HG02943 (cell line): Measurements from ENCODE around the gene CD244.
"Not testable (repeated sequence)": the region's sequence is repeated elsewhere in the genome, so short reads cannot be mapped to it uniquely, and the experiment has no call there.

Source experiments
- ATAC-seq: cut with Tn5 transposase; IDR thresholded peaks from one replicate; pipeline ENCODE4 v1.9.1; 2021; ENCODE audit warnings: mild to moderate bottlenecking, low read depth, moderate library complexity; ENCODE audit not compliant: unreplicated experiment

CD244 gene, protein sequence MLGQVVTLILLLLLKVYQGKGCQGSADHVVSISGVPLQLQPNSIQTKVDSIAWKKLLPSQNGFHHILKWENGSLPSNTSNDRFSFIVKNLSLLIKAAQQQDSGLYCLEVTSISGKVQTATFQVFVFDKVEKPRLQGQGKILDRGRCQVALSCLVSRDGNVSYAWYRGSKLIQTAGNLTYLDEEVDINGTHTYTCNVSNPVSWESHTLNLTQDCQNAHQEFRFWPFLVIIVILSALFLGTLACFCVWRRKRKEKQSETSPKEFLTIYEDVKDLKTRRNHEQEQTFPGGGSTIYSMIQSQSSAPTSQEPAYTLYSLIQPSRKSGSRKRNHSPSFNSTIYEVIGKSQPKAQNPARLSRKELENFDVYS

DNA sequence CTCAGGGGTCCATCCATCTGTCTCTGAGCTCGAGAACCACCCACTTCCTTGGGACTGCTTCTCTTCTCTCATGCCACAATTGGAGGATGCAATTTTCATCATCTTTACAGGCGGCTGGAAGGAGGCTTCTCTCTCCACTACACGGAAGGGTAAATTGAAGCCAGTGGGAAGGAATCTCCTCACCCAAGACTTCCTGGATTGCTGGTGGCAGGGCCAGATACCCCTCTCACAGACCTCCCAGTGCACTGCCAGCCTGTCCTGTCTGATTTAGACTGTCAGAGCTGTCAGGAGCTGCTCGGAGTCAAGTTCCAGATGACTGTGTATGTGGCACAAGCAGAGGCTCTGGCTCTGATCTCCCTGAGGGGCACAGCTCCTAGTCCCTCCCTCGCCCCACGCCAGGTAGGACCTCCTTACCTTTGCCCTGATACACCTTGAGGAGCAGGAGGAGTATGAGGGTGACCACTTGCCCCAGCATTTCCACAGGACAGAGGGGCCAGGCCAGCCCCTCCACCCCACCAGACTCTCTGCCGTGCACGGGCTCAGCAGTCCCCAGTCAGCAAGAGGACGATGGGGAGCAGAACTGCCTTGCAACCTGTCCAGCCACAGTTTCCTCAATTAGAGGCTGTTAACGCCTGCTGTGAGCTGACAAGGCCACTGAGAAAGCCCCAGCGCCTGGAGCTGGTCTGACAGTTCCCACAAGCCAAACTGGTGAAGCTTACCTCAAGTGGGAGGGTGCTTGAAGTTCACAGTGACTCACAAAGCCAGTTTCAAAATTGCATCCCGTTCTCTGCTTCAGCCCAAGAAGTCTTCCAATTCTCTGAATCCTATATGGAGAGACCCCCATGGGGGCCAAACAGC lies at the start of gene CD244:
Gene CD244, minus strand, starts transcription at position 685 of the 858 bp plus-strand sequence. Its CDS starts 210 bp downstream, at position 475.
- ATAC-seq = peak; percentile 66

DNA sequence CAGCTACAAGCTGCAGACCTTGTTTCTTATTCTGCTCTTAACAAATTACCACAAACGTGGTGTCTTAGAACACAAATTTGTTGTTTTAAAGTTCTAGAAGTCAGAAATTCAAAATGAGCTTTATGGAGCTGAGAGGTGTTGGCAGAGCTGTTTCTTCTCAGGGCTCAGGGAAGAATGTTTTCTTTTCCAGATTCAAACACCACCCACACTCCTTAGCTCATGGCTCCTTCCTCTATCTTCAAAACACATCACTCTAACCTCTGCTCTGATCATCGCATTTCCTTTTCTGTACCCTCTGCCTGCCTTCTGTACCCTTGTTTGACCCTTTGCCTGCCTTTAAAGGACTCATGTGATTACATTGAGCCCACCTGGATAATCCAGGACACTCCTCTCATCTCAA lies 49.2 kb upstream of the CD244 start:
- ATAC-seq = no peak

DNA sequence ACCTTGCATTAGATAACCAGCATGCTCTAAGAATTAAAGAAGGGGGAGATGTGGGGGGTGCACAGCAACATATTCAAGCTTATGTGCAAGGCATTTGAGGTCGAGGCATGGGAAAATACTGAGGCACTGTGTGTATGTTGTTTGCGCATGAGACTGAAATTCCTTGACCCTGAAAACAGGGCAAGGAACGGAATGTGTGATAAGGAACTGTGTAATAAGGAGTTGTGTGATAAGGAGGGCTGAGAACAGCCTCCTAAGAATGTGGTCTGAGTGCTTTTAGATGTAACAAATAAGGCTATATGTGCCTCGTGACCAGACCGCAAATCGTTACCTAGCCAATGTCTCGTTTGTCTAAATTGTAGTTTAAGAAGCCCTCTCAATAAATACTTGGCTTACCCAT lies 48.8 kb upstream of the CD244 start:
- ATAC-seq = no peak

DNA sequence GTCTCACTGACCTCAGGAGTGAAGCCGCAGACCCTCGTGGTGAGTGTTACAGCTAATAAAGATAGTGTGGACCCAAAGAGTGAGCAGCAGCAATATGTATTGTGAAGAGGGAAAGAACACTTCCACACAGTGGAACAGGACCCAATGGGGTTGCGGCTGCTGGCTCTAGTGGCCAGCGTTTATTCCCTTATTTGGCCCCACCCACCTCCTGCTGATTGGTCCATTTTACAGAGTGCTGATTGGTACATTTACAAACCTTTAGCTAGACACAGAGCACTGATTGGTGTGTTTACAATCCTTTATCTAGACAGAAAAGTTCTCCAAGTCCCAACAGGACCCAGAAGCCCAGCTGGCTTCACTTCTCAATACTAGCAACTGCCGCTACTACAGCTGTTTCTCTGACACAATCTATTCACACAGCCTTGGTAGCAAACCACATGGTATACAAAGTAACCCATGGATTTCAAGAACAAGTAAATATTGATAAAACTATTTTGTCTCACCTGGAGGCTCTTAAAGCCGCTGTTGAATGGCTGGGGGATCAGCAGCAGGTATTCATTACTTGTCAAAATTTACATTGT lies 47.6 kb upstream of the CD244 start:
- no peak for ATAC-seq

DNA sequence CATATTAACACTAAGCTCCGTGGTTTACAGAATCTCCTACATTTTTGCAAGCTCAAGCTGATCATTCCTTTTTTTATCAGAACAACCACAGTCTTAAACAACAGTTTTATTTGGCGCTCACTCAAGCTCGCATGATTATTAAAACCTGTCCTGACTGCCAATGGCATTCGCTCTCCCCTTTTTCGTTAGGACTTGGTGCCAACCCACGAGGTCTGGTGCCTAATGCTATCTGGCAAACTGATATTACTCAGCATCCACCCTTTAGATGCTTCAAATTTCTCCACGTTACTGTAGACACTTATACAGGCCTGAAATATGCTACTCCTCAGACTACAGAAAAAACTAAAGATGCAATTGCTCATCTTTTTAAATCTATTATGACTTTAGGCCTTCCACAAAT lies 45.3 kb upstream of the CD244 start:
- ATAC-seq = no peak

DNA sequence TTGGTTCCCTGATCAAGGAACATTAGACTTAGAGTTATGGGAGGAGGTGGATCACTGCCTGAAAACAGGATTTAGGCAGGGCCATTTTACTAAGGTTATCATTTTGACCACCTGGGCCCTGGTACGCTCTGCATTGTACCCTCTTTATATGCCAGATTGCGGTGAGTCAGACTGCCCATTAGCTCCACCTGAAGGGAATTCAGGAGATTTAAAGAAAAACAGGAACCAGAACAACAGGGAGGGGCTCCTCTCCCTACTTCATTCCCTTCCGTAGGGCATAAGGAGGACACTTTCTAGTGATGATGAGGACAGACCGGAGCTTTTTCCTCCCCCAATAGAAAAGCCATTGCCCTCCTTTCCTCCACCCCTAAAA lies 42.9 kb upstream of the CD244 start:
- ATAC-seq = no peak

DNA sequence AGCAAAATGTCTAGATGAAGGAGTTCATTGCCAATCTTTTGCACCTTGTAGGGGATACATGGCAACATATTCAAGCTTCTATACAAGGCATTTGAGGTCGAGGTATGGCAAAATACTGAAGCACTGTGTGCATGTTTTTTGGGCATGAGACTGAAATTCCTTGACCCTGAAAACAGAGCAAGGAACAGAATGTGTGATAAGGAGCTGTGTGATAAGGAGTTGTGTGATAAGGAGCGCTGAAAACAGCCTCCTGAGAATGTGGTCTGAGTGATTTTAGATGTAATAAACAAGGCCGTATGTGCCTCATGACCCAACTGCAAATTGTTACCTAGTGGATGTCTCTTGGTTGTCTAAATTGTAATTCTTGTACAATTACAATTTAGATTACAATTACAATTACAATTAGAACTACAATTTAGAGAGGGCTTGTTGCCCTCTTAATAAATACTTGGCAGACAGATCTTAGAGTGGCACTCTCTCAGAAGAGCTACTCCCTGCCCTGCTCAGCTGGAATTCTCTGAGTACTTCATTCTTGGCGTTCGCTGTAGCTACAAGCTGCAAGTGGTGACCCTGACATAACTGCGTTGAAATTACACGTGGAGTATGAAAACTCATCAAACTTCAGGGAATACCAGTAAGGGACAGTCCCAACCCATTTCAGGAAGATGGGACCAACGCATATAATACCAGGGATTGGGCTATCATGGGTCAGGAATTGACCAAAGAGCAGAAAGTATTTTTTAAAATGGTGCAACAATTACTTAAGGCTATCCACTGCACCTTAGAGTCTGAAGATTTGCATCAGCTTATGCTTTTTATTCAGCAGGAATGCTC lies 42.3 kb upstream of the CD244 start:
- no peak for ATAC-seq

DNA sequence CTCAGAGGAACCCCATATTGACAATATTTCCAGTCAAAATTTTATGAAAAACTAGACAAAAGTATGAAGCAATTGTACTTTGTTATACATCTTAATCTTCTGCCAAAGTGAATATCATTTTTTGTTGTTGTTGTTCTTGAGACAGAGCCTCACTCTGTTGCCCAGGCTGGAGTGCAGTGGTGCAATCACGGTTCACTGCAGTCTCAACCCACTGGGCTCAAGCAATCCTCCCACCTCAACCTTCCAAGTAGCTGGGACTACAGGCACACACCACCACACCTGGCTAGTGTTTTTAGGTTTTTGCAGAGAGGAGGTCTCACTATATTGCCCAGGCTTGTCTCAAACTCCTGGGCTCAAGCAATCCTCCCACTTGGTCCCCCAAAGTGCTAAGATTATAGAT lies 39.6 kb upstream of the CD244 start:
- not testable (repeated sequence) for ATAC-seq

DNA sequence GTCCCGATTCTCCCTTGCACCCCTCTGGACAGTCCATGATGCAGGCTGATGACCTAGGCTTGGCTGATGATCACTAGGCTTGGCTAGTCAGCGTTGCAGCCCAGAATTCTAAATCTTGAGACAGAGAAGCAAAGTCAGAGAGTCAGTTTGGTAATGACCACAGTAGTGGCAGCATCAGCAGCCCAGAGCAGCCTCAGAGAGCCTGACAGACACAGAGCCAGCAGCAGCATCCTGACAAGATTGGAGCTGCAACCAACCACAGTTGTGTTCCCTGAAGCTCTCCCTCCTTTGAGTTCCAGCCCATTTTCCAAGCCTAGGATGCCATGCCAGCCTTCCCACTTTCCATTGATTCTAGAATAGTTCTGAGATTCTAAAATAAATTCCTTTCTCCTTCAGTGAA lies 39.1 kb upstream of the CD244 start:
- no peak for ATAC-seq

DNA sequence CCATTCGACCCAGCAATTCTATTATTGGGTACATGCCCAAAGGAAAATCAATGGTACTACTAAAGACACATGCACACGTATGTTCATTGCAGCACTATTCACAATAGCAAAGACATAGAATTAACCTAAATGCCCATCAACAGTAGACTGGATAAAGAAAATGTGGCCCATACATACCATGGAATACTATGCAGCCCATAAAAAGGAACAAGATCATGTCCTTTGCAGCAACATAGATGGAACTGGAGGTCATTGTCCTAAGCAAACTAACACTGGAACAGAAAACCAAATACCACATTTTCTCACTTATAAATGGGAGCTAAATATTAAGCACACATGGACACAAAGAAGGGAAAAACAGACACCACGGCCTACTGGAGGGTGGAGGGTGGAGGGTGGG lies 38.0 kb upstream of the CD244 start:
- ATAC-seq = not testable (repeated sequence)

DNA sequence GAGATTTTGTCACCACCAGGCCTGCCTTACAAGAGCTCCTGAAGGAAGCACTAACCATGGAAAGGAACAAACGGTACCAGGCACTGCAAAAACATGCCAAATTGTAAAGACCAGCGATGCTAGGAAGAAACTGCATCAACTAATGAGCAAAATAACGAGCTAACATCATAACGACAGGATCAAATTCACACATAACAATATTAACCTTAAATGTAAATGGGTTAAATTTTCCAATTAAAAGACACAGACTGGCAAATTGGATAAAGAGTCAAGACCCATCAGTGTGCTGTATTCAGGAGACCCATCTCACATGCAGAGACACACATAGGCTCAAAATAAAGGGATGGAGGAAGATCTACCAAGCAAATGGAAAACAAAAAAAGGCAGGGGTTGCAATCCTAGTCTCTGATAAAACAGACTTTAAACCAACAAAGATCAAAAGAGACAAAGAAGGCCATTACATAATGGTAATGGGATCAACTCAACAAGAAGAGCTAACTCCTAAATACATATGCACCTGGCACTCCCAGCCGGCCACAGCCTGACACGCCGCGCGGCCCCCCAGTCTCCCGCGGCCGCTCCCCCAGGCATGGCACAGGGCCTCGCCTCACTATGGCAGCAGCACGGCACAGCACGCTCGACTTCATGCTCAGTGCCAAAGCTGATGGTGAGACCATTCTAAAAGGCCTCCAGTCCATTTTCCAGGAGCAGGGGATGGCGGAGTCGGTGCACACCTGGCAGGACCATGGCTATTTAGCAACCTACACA lies 31.9 kb upstream of the CD244 start:
- ATAC-seq = not testable (repeated sequence)

DNA sequence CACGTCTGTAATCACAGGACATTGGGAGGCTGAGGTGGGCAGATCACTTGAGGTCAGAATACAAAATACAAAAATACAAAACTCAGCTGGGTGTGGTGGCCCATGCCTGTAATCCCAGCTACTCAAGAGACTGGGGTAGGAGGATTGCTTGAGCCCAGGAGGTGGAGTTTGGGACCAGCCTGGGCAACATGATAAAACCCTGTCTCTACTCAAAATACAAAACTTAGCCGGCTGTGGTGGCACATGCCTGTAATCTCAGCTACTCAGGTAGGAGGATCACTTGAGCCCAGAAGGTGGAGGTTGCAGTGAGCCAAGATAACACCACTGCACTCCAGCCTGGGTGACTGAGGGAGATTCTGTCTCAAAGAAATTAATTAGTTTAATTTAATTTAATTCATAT lies 28.8 kb upstream of the CD244 start:
- ATAC-seq = no peak

DNA sequence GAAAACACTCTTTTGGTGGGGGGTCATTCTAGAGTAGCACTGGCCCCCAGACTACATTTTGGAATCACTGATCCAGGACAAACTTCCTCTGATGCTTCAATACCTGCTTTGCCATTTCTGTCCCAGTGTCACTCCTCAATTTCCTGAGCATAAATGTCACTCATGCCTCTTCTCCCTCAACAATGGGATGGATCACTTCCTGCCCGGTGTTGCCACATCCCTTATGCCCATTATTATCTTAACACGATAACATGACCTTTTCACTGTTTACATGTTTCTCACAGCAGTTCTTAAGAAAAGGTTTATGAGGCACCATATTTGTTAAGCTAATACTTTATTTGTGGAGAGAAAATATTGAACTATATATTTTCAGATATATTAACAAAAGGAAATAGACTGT lies 26.2 kb upstream of the CD244 start:
- no peak for ATAC-seq

DNA sequence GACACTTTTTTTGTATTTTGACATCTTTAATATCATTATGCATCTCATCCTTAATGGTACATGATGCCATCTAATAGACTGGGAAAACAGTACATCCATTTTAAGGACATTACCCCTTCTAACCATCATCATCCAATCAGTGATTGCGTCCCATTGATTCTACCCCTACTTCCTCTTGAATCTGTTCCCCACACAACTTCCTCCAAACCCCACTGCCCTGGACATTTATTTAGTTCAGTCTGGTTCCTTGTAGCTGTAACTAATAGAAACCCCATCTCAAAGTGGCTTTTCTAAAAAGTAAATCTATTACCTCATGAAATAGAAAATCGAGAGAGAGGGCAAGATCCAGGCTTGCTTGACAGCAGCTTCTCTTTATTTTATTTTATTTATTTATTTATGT lies 24.4 kb upstream of the CD244 start:
- no peak for ATAC-seq

DNA sequence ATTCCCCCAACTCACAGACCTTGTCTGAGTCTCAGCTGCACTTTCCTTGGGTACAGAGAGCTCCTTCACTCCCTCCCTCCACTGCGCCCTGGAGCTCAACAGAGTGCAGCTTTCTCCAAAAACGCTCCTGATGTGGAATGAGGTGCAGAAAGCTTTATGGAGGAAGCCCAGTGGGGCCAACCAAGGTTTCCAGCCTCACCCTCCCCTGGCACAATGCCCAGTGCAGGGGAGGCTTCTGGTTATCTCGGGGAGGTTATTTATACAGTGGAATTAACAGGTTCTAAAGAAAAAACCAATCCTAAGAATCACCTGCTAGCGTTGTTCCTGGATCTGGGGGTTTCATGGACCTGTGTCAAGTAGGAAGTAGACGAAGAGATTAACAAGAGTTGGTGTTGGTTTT lies 22.4 kb upstream of the CD244 start, which contains the start of gene ITLN1:
Gene ITLN1, minus strand, starts transcription at position 139 of the 400 bp plus-strand sequence. CDS start 303 bp downstream, outside the sequence.
- no peak for ATAC-seq

DNA sequence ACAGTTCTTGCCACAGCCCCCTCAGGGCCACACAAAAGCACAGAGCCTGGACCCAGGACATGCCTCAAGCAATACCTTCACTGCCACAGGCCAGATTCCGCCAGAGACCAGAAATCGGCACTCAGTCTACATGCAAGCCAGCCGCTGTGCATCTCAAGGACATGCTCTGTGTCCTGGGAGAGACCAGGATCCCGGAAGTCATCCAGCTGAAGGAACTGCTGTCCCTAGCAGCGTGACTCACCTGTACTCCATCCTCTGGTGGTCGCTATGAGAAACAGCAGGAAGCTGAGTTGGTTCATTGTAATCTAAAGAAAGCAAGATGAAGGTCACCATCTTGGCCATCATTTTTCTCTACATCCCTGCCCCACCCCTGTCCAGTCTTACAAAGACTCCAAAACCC lies 21.9 kb upstream of the CD244 start:
- no peak for ATAC-seq

DNA sequence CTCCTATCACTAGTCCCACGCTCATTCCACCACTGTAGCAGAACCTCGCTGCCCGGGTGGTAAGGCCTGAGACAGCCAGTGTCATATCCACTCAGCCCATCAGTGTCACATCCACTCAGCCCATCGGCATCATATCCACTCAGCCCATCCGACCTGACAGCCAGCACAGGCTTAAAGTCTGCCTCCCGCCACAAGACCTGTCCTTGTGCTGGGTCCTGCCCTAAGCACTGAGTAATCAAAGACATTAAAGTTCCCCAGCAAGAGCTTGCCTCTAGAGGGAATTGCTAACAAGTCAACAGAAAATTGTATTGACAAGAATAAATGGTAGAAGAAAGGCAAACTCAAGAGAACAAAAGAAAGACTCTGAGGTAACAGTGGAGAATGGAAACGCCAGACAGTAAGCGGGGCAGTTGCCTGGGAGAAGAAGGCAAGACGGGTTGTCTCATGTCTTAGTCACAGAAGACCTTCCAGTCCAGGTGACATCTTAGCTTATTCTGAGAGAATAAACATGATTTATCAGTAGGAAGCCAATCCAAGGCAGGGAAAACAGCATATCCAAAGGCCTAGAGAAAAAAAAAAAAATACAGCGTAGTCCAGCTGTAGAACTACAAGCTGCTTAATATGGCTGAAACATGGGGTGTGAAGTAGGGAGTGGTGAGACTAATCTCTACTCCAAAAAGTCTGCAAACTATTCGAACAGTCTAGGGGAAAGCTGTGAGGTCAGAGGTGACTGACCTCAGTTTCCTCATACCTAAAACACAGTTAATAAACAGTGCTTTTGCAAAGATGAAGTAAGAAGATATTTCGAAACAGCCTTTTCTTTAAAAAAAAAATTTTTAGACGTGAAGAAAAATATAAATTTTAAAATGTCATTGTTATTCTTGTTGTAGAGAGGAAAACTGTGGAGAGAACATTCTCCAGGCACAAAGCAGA lies 21.2 kb upstream of the CD244 start:
- no peak for ATAC-seq

DNA sequence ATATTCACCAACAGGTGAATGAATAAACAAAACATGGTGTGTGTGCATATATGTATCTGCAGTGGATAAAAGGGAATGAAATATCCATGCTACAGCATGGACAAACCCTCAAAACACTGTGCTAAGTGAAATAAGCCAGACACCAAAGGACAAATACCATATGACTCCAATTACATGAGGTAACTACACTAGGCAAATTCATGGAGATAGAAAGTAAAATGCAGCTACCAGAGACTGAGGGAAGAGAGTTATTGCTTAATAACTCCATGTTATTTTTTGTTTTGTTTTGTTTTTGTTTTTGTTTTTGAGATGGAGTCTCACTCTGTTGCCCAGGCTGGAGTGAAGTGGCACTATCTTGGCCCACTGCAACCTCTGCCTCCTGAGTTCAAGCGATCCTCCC lies 19.9 kb upstream of the CD244 start:
- ATAC-seq = no peak

DNA sequence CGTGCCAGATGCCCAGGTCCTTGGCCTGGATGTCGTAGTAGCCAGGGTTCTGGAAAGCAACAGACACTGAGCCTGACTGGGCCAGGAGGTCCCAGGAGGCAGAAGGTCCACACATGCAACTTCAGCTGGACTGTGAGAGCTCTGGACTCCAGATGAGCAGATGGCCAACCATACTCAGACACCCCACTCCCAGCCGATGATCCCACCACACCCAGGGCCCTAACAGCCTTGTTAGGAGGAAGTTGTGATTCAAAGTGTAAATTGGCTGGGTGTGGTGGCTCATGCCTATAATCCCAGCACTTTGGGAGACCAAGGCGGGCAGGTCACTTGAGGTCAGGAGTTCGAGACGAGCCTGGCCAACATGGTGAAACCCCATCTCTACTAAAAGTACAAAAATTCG lies 18.6 kb upstream of the CD244 start:
- not testable (repeated sequence) for ATAC-seq
